ENCODE data around the gene RCCD1. TPM values are rescaled to one million over a fixed set of nuclear protein-coding genes. Genes with fewer than 3 reads are reported as not detected.

RCCD1 gene, protein sequence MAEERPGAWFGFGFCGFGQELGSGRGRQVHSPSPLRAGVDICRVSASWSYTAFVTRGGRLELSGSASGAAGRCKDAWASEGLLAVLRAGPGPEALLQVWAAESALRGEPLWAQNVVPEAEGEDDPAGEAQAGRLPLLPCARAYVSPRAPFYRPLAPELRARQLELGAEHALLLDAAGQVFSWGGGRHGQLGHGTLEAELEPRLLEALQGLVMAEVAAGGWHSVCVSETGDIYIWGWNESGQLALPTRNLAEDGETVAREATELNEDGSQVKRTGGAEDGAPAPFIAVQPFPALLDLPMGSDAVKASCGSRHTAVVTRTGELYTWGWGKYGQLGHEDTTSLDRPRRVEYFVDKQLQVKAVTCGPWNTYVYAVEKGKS
- total RNA-seq (10 to 100 TPM in 1 of 2 donors, 1 to 10 TPM in 1; 4.1 to 13.3 TPM), polyA plus RNA-seq (1 to 10 TPM; 3.6 to 4.6 TPM)

DNA sequence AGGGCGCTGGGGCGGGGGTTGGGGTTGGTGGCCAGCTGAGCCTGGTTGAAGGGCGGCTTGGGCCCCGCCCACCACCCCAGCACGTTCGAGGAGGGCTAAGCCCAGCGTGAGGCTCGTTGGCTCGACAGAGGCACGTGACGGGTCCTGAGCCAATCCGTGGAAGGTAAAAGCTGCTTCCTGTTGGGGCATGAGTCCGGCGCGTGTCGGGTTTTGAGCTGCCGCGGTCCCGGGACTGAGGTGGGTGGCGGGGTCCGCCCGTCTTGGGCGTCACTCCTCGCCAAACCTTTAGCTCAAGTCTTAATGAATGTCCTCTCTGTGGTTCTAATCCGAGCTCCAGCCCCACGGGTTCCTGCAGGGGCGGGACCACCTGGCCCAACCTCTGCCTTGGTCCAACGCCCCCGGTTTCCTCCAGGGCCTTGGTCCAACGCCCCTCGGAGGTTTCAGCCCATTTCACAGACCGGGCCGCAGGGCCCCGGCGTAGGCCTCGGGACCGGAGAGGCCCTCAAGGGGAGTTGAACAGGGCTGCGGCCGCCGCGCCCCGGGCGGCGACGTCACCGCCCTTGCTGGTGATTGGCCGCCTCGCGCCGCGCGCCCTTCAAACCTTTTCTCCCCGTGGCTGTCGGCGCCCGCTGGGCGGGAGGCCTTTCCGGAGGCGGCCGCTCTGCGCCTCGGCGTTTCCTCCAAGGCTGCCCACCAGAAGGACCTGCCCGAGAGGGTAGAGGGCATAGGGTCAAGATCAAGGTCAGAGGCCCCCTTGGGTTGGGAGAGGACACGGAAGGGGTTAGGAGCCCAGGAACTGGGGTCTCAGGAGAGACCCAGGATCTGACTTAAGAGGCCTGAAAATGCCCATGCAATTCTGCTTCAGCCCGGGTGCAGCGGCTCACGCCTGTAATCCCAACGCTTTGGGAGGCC is at the start of gene RCCD1:
TSS of gene RCCD1 (plus strand) at position 173 of the 912 bp plus-strand sequence. CDS start 1,851 bp downstream, outside the sequence.
- Histone ChIP-seq H3K4me3 (ENCODE audit: low read depth in 1 of 3, low read length in 3 of 3) (peak within 1 kb of the TSS; percentile 88 to 97 (median 94)), H3K4me1 (ENCODE audit: control insufficient read depth in 4 of 4, insufficient read depth in 4 of 4, low read length in 3 of 4) (peaks cover 7 to 22% (median 16%) of the 10 kb centered on the region in 4 donors), H3K9me3 (ENCODE audit: control insufficient read depth in 4 of 4, low read length in 3 of 4) (no peaks in the 10 kb centered on the region), H3K36me3 (ENCODE audit: control insufficient read depth in 4 of 4, insufficient read depth in 3 of 4, low read depth in 1 of 4, low read length in 3 of 4) (peaks cover 2 to 35% (median 13%) of the 10 kb centered on the region in 4 donors), H3K27ac (ENCODE audit: low read depth in 1 of 2, low read length in 2 of 2) (peak within 1 kb of the TSS; percentile 94 to 96), H3K27me3 (ENCODE audit: control insufficient read depth in 4 of 4, insufficient read depth in 4 of 4, low read length in 3 of 4) (no peaks in the 10 kb centered on the region), H3K9ac (ENCODE audit: low read depth in 1 of 2, low read length in 2 of 2) (peak within 1 kb of the TSS; percentile 94 to 96)
- peak; percentile 93 for DNase-seq (ENCODE audit: low spot score)
- TF ChIP-seq RXRA (IDR thresholded peaks at IDR 0.05) (peak in 1 of 2 donors; percentile 24), EGR1 (IDR thresholded peaks at IDR 0.05; ENCODE audit: low read depth in 2 of 2) (no peak), YY1 (IDR thresholded peaks at IDR 0.05) (no peak), FOXA1 (IDR thresholded peaks at IDR 0.05) (no peak), SP1 (IDR thresholded peaks at IDR 0.05) (peak; percentile 48), GABPA (IDR thresholded peaks at IDR 0.05 in 1 of 2, conservative IDR thresholded peaks at IDR 0.05 in 1 of 2) (peak in 1 of 2 donors; percentile 18)
- TF ChIP-seq, protein P1, sequence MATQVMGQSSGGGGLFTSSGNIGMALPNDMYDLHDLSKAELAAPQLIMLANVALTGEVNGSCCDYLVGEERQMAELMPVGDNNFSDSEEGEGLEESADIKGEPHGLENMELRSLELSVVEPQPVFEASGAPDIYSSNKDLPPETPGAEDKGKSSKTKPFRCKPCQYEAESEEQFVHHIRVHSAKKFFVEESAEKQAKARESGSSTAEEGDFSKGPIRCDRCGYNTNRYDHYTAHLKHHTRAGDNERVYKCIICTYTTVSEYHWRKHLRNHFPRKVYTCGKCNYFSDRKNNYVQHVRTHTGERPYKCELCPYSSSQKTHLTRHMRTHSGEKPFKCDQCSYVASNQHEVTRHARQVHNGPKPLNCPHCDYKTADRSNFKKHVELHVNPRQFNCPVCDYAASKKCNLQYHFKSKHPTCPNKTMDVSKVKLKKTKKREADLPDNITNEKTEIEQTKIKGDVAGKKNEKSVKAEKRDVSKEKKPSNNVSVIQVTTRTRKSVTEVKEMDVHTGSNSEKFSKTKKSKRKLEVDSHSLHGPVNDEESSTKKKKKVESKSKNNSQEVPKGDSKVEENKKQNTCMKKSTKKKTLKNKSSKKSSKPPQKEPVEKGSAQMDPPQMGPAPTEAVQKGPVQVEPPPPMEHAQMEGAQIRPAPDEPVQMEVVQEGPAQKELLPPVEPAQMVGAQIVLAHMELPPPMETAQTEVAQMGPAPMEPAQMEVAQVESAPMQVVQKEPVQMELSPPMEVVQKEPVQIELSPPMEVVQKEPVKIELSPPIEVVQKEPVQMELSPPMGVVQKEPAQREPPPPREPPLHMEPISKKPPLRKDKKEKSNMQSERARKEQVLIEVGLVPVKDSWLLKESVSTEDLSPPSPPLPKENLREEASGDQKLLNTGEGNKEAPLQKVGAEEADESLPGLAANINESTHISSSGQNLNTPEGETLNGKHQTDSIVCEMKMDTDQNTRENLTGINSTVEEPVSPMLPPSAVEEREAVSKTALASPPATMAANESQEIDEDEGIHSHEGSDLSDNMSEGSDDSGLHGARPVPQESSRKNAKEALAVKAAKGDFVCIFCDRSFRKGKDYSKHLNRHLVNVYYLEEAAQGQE (IDR thresholded peaks at IDR 0.05): no peak
- TF ChIP-seq, protein P2, sequence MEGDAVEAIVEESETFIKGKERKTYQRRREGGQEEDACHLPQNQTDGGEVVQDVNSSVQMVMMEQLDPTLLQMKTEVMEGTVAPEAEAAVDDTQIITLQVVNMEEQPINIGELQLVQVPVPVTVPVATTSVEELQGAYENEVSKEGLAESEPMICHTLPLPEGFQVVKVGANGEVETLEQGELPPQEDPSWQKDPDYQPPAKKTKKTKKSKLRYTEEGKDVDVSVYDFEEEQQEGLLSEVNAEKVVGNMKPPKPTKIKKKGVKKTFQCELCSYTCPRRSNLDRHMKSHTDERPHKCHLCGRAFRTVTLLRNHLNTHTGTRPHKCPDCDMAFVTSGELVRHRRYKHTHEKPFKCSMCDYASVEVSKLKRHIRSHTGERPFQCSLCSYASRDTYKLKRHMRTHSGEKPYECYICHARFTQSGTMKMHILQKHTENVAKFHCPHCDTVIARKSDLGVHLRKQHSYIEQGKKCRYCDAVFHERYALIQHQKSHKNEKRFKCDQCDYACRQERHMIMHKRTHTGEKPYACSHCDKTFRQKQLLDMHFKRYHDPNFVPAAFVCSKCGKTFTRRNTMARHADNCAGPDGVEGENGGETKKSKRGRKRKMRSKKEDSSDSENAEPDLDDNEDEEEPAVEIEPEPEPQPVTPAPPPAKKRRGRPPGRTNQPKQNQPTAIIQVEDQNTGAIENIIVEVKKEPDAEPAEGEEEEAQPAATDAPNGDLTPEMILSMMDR (IDR thresholded peaks at IDR 0.05; ENCODE audit: low read depth, low read length, missing input control): no peak
- WGBS: 2% methylated on average over 69 of the region's 69 CpGs

DNA sequence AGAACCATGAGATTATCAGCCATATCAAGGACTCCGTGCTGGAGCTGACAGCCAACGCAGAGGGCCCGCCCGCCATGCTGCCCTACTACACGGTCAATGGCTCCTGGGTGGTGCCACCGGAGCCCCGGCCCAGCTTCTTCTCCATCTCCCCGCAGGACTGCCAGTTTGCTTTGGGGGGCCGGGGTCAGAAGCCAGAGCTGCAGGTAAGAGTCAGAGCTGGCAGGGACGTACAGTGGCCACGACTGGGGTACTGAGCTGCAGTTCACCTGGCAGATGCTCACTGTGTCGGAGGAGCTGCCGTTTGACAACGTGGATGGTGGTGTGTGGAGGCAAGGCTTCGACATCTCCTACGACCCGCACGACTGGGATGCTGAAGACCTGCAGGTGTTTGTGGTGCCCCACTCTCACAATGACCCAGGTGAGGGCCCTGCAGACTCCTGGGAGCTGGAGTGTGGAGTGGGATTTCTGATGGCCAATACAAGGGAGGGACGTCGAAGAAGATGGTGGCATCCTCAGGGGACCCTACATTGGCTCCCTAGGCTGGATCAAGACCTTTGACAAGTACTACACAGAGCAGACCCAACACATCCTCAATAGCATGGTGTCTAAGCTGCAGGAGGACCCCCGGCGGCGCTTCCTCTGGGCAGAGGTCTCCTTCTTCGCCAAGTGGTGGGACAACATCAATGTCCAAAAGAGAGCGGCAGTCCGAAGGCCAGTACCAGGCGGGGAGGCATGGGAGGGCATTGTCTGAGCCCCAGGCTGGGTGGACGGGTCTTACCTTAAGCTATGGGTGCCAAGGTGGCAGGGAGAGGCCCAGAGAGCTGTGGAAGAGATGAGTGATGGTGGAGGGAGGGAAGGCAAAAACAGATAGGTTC is 49.1 kb upstream of the RCCD1 start:
- H3K4me3 ChIP-seq (ENCODE audit: low read depth in 1 of 3, low read length in 3 of 3): no peak overlapping the region
- TF ChIP-seq, protein P3, sequence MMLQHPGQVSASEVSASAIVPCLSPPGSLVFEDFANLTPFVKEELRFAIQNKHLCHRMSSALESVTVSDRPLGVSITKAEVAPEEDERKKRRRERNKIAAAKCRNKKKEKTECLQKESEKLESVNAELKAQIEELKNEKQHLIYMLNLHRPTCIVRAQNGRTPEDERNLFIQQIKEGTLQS (IDR thresholded peaks at IDR 0.05): no peak
- TF ChIP-seq YY1 (IDR thresholded peaks at IDR 0.05) (no peak), EGR1 (IDR thresholded peaks at IDR 0.05; ENCODE audit: low read depth in 2 of 2) (no peak)
- TF ChIP-seq, protein P1 (IDR thresholded peaks at IDR 0.05): no peak

More for the DNA sequence above, 49.1 kb upstream of the RCCD1 start:
- peaks cover 34 to 50% (median 45%) of the 10 kb centered on the region in 4 donors for H3K36me3 ChIP-seq (ENCODE audit: control insufficient read depth in 4 of 4, insufficient read depth in 3 of 4, low read depth in 1 of 4, low read length in 3 of 4)
- H3K27ac ChIP-seq (ENCODE audit: low read depth in 1 of 2, low read length in 2 of 2): no peak overlapping the region
- H3K27me3 ChIP-seq (ENCODE audit: control insufficient read depth in 4 of 4, insufficient read depth in 4 of 4, low read length in 3 of 4): no peaks in the 10 kb centered on the region
- no peaks in the 10 kb centered on the region for H3K9me3 ChIP-seq (ENCODE audit: control insufficient read depth in 4 of 4, low read length in 3 of 4)
- no peak overlapping the region for H3K9ac ChIP-seq (ENCODE audit: low read depth in 1 of 2, low read length in 2 of 2)
- peaks cover 0 to 18% (median 9%) of the 10 kb centered on the region in 4 donors for H3K4me1 ChIP-seq (ENCODE audit: control insufficient read depth in 4 of 4, insufficient read depth in 4 of 4, low read length in 3 of 4)
- 97% methylated on average over 28 of the region's 28 CpGs for WGBS
- DNase-seq (ENCODE audit: low spot score): no peak
